HepG2 (cell line): Measurements from ENCODE around the gene SLC35G2. TPM values are rescaled to one million over a fixed set of nuclear protein-coding genes. Genes with fewer than 3 reads are reported as not detected.

Experiments
- ARHGAP35 ChIP-seq: sonication (generic); formaldehyde crosslinking; IDR thresholded peaks from 2 replicates; pipeline ENCODE4 v1.9.0; 2022; ENCODE audit warnings: mild to moderate bottlenecking, inconsistent platforms, moderate library complexity, missing genetic modification reagents, borderline replicate concordance
- CREM ChIP-seq, 2 experiments: sonication (generic) in 1 of 2; formaldehyde crosslinking in 1 of 2; IDR thresholded peaks; 2 replicates each; pipeline versions ENCODE4 v1.4.0 to v1.6.1; 2016 to 2020; ENCODE audit warnings: antibody characterized with exemption in 1 of 2, mild to moderate bottlenecking in 1 of 2, missing genetic modification reagents in 1 of 2
- ELF4 ChIP-seq: sonication (generic); formaldehyde crosslinking; IDR thresholded peaks from 2 replicates; pipeline ENCODE4 v1.5.0; 2020; ENCODE audit warnings: missing genetic modification reagents, mild to moderate bottlenecking, moderate library complexity, borderline replicate concordance
- GATAD1 ChIP-seq: IDR thresholded peaks from 2 replicates; pipeline ENCODE4 v1.6.1; 2016; ENCODE audit warnings: missing genetic modification reagents, missing compliant biosample characterization
- NCOR1 ChIP-seq: fragments of 200-600 bp; sonication (generic); IDR thresholded peaks from 2 replicates; pipeline ENCODE4 v1.7.0; 2017; ENCODE audit warnings: antibody characterized with exemption, low read length, borderline replicate concordance
- POLR2A ChIP-seq, 2 experiments: IDR thresholded peaks; 2 replicates each; pipeline ENCODE4 v1.6.1; 2011; ENCODE audit warnings: low read depth in 2 of 2, low read length in 2 of 2, mild to moderate bottlenecking in 1 of 2, moderate library complexity in 1 of 2; ENCODE audit not compliant: insufficient read depth in 1 of 2
- RARA ChIP-seq: IDR thresholded peaks from 2 replicates; pipeline ENCODE4 v1.6.1; 2016; ENCODE audit warnings: missing genetic modification reagents, missing compliant biosample characterization
- SAP130 ChIP-seq: IDR thresholded peaks from 2 replicates; pipeline ENCODE4 v1.6.1; 2016; ENCODE audit warnings: low read depth
- TFDP1 ChIP-seq: IDR thresholded peaks from 2 replicates; pipeline ENCODE4 v1.6.1; 2016; ENCODE audit warnings: missing compliant biosample characterization, missing genetic modification reagents, borderline replicate concordance
- ZNF776 ChIP-seq: sonication (generic); formaldehyde crosslinking; IDR thresholded peaks from 2 replicates; pipeline ENCODE4 v1.4.0; 2020; ENCODE audit warnings: mild to moderate bottlenecking, missing genetic modification reagents
- polyA plus RNA-seq, 8 experiments: library from polyadenylated mRNA; depleted of rRNA in 3 of 8; stranded (reverse) in 7 of 8; unstranded in 1 of 8; fragments of >200 nt; fragmentation: Illumina TruSeq in 4 of 8; extraction: Trizol in 4 of 8; gene quantifications; 2 replicates each; pipeline versions ENCODE4 v1.2.1 to v1.2.3, GENCODE V29; 2011 to 2016; ENCODE audit warnings: low read depth in 4 of 8, missing spikeins in 1 of 8, mixed read lengths in 1 of 8; ENCODE audit not compliant: insufficient read depth in 1 of 8
- total RNA-seq, 5 experiments: library from RNA; depleted of rRNA; stranded (reverse); fragments of >200 nt; fragmentation: Illumina TruSeq; extraction: Trizol; gene quantifications; 2 replicates each; pipeline ENCODE4 v1.2.3, GENCODE V29; 2016; ENCODE audit warnings: low read depth in 1 of 5
- TF ChIP-seq, protein P1 (sequence below): sonication (generic); formaldehyde crosslinking; IDR thresholded peaks from 2 replicates; pipeline ENCODE4 v1.9.0; 2021; ENCODE audit warnings: missing genetic modification reagents, mild to moderate bottlenecking, borderline replicate concordance
- TF ChIP-seq, protein P2 (sequence below): sonication (generic); formaldehyde crosslinking; IDR thresholded peaks from 2 replicates; pipeline ENCODE4 v1.4.0; 2020; ENCODE audit warnings: missing genetic modification reagents
- TF ChIP-seq, protein P3 (sequence below): sonication (generic); formaldehyde crosslinking; IDR thresholded peaks from 2 replicates; pipeline ENCODE4 v1.4.0; 2020; ENCODE audit warnings: missing genetic modification reagents, borderline replicate concordance
- TF ChIP-seq, protein P4 (sequence below): sonication (generic); formaldehyde crosslinking; IDR thresholded peaks from 2 replicates; pipeline ENCODE4 v1.8.1; 2023; ENCODE audit warnings: mild to moderate bottlenecking, inconsistent platforms, moderate library complexity, missing genetic modification reagents, borderline replicate concordance

Gene SLC35G2
- total and polyA plus RNA-seq, 2 of the 13 experiments (the other 11 are each of a cell fraction or from before 2014, with no cell fraction given), result 7.6 to 10.3 TPM

DNA sequence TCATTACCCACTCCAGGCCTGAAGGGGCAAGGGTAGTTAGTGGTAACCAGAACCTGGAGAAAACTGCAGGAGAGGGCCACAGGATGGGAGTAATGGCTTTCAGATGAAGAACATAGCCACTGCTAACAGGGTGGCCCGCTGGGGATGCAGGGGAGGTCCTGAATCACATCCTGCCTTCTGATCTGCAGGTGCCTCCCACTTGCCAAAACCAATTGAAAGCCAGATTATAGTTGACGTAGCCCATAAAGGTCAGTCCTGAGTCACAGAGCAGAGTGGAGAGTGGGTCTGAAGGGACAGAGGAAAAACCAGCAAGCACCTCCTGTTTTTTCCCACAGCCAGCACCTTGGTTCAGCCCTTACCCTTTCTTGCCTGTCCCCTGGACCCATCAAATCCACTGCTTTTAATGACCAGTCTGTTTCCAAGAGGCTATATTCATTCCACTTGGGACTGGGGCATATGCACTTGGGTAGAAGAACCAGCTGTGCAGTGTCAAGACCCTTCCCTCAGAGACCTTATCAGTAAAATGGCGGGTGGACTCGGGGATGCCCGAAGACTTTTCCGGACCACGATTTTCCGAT, 646 bp upstream of the SLC35G2 start (continued):
- TF ChIP-seq, protein P1, sequence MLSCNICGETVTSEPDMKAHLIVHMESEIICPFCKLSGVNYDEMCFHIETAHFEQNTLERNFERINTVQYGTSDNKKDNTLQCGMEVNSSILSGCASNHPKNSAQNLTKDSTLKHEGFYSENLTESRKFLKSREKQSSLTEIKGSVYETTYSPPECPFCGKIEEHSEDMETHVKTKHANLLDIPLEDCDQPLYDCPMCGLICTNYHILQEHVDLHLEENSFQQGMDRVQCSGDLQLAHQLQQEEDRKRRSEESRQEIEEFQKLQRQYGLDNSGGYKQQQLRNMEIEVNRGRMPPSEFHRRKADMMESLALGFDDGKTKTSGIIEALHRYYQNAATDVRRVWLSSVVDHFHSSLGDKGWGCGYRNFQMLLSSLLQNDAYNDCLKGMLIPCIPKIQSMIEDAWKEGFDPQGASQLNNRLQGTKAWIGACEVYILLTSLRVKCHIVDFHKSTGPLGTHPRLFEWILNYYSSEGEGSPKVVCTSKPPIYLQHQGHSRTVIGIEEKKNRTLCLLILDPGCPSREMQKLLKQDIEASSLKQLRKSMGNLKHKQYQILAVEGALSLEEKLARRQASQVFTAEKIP (CRISPR knock-in tag), result no peak
- TF ChIP-seq RARA (CRISPR knock-in tag) (0 out of 2 replicates have a peak, but pooled peaks have one; percentile 24), POLR2A (IDR thresholded peaks at IDR 0.05; ENCODE audit: insufficient read depth in 1 of 2, low read depth in 2 of 2, low read length in 2 of 2) (peak; percentile 55 to 71; a peak in 3 of 4 replicates), GATAD1 (0 out of 2 replicates have a peak, but pooled peaks have one; percentile 11), TFDP1 (CRISPR knock-in tag) (no peak), ARHGAP35 (no peak), ELF4 (CRISPR knock-in tag) (no peak), CREM (IDR thresholded peaks at IDR 0.05) (no peak; the same call in 1 of the 2 replicates), CREM (CRISPR knock-in tag; IDR thresholded peaks at IDR 0.05) (no peak), SAP130 (CRISPR knock-in tag) (peak; percentile 45; the same call in 1 of the 2 replicates), NCOR1 (no peak), ZNF776 (no peak)
- TF ChIP-seq, protein P2, sequence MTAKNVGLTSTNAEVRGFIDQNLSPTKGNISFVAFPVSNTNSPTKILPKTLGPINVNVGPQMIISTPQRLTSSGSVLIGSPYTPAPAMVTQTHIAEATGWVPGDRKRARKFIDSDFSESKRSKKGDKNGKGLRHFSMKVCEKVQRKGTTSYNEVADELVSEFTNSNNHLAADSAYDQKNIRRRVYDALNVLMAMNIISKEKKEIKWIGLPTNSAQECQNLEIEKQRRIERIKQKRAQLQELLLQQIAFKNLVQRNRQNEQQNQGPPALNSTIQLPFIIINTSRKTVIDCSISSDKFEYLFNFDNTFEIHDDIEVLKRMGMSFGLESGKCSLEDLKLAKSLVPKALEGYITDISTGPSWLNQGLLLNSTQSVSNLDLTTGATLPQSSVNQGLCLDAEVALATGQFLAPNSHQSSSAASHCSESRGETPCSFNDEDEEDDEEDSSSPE, result no peak
- TF ChIP-seq, protein P3, sequence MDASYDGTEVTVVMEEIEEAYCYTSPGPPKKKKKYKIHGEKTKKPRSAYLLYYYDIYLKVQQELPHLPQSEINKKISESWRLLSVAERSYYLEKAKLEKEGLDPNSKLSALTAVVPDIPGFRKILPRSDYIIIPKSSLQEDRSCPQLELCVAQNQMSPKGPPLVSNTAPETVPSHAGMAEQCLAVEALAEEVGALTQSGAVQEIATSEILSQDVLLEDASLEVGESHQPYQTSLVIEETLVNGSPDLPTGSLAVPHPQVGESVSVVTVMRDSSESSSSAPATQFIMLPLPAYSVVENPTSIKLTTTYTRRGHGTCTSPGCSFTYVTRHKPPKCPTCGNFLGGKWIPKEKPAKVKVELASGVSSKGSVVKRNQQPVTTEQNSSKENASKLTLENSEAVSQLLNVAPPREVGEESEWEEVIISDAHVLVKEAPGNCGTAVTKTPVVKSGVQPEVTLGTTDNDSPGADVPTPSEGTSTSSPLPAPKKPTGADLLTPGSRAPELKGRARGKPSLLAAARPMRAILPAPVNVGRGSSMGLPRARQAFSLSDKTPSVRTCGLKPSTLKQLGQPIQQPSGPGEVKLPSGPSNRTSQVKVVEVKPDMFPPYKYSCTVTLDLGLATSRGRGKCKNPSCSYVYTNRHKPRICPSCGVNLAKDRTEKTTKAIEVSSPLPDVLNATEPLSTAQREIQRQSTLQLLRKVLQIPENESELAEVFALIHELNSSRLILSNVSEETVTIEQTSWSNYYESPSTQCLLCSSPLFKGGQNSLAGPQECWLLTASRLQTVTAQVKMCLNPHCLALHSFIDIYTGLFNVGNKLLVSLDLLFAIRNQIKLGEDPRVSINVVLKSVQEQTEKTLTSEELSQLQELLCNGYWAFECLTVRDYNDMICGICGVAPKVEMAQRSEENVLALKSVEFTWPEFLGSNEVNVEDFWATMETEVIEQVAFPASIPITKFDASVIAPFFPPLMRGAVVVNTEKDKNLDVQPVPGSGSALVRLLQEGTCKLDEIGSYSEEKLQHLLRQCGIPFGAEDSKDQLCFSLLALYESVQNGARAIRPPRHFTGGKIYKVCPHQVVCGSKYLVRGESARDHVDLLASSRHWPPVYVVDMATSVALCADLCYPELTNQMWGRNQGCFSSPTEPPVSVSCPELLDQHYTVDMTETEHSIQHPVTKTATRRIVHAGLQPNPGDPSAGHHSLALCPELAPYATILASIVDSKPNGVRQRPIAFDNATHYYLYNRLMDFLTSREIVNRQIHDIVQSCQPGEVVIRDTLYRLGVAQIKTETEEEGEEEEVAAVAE, result peak; percentile 84
- TF ChIP-seq, protein P4, sequence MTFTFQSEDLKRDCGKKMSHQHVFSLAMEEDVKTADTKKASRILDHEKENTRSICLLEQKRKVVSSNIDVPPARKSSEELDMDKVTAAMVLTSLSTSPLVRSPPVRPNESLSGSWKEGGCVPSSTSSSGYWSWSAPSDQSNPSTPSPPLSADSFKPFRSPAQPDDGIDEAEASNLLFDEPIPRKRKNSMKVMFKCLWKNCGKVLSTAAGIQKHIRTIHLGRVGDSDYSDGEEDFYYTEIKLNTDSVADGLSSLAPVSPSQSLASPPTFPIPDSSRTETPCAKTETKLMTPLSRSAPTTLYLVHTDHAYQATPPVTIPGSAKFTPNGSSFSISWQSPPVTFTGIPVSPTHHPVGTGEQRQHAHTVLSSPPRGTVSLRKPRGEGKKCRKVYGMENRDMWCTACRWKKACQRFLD, result no peak
